Endodermal cell (in vitro differentiated cells): ENCODE measurements around the gene DAPK2. TPM values are rescaled to one million over a fixed set of nuclear protein-coding genes. Genes with fewer than 3 reads are reported as not detected.

Source experiments
- DNase-seq: peaks from one replicate; pipeline ENCODE4 v3.0.0-alpha.2; 2017
- H3K27ac ChIP-seq: 2 replicates; pipeline ENCODE4 v1.5.1; 2013; ENCODE audit warnings: mild to moderate bottlenecking, low read depth, low read length, moderate library complexity
- H3K27me3 ChIP-seq: 2 replicates; pipeline ENCODE4 v1.6.1; 2013; ENCODE audit warnings: mild to moderate bottlenecking, low read length, moderate library complexity; ENCODE audit not compliant: insufficient read depth, control insufficient read depth, poor library complexity, severe bottlenecking
- H3K36me3 ChIP-seq: 2 replicates; pipeline ENCODE4 v1.7.0; 2013; ENCODE audit warnings: mild to moderate bottlenecking, low read length, moderate library complexity; ENCODE audit not compliant: control insufficient read depth, insufficient read depth
- H3K4me1 ChIP-seq: one replicate; pipeline ENCODE4 v1.7.0; 2013; ENCODE audit warnings: low read length; ENCODE audit not compliant: control insufficient read depth, insufficient read depth
- H3K4me3 ChIP-seq: 2 replicates; pipeline ENCODE4 v1.5.1; 2013; ENCODE audit warnings: mild to moderate bottlenecking, low read length, moderate library complexity
- H3K9ac ChIP-seq: 2 replicates; pipeline ENCODE4 v1.6.1; 2013; ENCODE audit warnings: mild to moderate bottlenecking, low read length, moderate library complexity; ENCODE audit not compliant: poor library complexity, severe bottlenecking; ENCODE audit errors: extremely low read depth
- H3K9me3 ChIP-seq: 2 replicates; pipeline ENCODE4 v1.6.1; 2013; ENCODE audit warnings: mild to moderate bottlenecking, low read length, moderate library complexity; ENCODE audit not compliant: control insufficient read depth
- H3K27ac Mint-ChIP-seq: 2 replicates; pipeline ENCODE4 v1.8.0; 2020; ENCODE audit warnings: mixed read lengths
- H3K27me3 Mint-ChIP-seq: 2 replicates; pipeline ENCODE4 v1.8.0; 2021; ENCODE audit warnings: mild to moderate bottlenecking, mixed read lengths; ENCODE audit not compliant: insufficient read depth
- H3K36me3 Mint-ChIP-seq: 2 replicates; pipeline ENCODE4 v1.8.0; 2020; ENCODE audit warnings: low read depth, mixed read lengths
- H3K4me1 Mint-ChIP-seq: 2 replicates; pipeline ENCODE4 v1.8.0; 2020; ENCODE audit warnings: mixed read lengths
- H3K4me3 Mint-ChIP-seq: 2 replicates; pipeline ENCODE4 v1.8.0; 2020; ENCODE audit warnings: mild to moderate bottlenecking, moderate library complexity, mixed read lengths
- H3K9me3 Mint-ChIP-seq: 2 replicates; pipeline ENCODE4 v1.8.0; 2020; ENCODE audit warnings: mild to moderate bottlenecking, mixed read lengths
- WGBS, 2 experiments: methylation state at CpG; one replicate each; pipeline versions ENCODE4 v1.1.5 to v1.1.7; 2013; ENCODE audit warnings: missing lambda C conversion rate in 2 of 2, mixed read lengths in 1 of 2; ENCODE audit not compliant: insufficient coverage in 1 of 2, insufficient read length in 1 of 2; 5-methylcytosine and 5-hydroxymethylcytosine counted together
- total RNA-seq, 2 donors: library from RNA; stranded (reverse); fragmentation: NEBNext Ultra II Directional in 1 of 2; extraction: Animal tissue kit (Norgen Biotek cat#: 25700) in 1 of 2; gene quantifications; 2 replicates in 1 of 2; 3 replicates in 1 of 2; pipeline ENCODE4 v1.2.1, GENCODE V29; 2021
- TF ChIP-seq, protein P1 (sequence below): fragments of 200-600 bp; sonication (generic); conservative IDR thresholded peaks from 2 replicates; pipeline ENCODE4 v1.5.0; 2021; ENCODE audit warnings: antibody characterized with exemption, mild to moderate bottlenecking

The DAPK2 gene
- total RNA-seq, 2 donors from 2014 or later, result 2.4 to 2.6 TPM

DNA sequence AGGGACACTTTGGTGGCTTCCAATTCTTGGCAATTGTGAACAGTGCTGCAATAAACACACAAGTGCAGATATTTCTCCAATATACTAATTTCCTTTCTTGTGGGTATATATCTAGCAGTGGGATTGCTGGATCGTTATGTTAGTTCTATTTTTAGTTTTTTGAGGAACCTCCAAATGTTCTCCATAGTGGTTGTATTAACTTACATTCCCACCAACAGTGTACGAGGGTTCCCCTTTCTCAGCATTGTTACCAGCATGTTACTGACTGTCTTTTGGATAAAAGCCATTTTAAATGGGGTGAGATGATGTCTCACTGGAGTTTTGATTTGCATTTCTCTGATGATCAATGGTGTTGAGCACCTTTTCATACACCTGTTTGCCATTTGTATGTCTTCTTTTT lies 92.8 kb downstream of the DAPK2 start:
- Mint-ChIP-seq H3K27ac (no peak overlapping the region), H3K4me1 (no peaks in the 10 kb centered on the region), H3K9me3 (peaks cover 13% of the 10 kb centered on the region), H3K36me3 (no peaks in the 10 kb centered on the region), H3K27me3 (no peaks in the 10 kb centered on the region), H3K4me3 (no peak overlapping the region)
- DNase-seq, result no peak
- TF ChIP-seq, protein P1, sequence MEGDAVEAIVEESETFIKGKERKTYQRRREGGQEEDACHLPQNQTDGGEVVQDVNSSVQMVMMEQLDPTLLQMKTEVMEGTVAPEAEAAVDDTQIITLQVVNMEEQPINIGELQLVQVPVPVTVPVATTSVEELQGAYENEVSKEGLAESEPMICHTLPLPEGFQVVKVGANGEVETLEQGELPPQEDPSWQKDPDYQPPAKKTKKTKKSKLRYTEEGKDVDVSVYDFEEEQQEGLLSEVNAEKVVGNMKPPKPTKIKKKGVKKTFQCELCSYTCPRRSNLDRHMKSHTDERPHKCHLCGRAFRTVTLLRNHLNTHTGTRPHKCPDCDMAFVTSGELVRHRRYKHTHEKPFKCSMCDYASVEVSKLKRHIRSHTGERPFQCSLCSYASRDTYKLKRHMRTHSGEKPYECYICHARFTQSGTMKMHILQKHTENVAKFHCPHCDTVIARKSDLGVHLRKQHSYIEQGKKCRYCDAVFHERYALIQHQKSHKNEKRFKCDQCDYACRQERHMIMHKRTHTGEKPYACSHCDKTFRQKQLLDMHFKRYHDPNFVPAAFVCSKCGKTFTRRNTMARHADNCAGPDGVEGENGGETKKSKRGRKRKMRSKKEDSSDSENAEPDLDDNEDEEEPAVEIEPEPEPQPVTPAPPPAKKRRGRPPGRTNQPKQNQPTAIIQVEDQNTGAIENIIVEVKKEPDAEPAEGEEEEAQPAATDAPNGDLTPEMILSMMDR, result no peak
- H3K4me1 ChIP-seq, result no peaks in the 10 kb centered on the region
- H3K27ac ChIP-seq, result no peak overlapping the region
- H3K9ac ChIP-seq, result no peak overlapping the region
- 40 to 85% methylated on average over 1 to 2 of the region's 2 CpGs for WGBS, 2 experiments
- H3K4me3 ChIP-seq, result no peak overlapping the region
- no peaks in the 10 kb centered on the region for H3K27me3 ChIP-seq
- H3K36me3 ChIP-seq, result no peaks in the 10 kb centered on the region
- H3K9me3 ChIP-seq, result no peaks in the 10 kb centered on the region

DNA sequence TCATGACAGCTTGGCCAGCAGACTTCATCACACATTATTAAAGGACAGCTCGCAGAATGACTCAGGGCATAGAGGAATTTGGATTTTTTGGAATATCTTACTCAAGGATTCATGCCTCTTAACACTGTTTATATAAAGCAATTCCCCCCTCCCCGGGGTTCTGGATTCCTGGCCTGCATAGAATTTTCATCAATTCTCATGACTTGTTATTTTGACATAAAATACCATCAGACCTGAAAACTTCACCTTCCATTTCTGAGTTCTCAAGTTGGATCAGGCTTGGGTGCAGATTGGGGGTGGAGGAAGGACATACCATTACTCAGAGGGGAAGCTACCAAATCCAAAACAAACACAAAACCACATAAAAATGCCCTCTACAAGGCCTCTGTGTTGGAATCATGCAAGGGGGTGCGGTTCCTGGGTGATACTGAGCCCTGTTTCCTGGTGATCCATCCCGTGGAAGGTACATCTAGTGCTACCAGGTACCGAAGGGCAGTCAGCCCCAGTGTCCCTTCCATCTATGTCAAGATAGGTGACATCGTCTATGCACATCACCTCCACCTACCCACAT lies 95.3 kb downstream of the DAPK2 start:
- no peak overlapping the region for H3K9ac ChIP-seq
- H3K4me3 Mint-ChIP-seq, result no peak overlapping the region
- H3K27ac ChIP-seq, result no peak overlapping the region
- no peak overlapping the region for H3K4me3 ChIP-seq
- DNase-seq, result peak; percentile 22
- 90 to 95% methylated on average over 5 to 6 of the region's 6 CpGs for WGBS, 2 experiments
- H3K36me3 ChIP-seq, result no peaks in the 10 kb centered on the region
- H3K4me1 ChIP-seq, result no peaks in the 10 kb centered on the region
- no peaks in the 10 kb centered on the region for H3K9me3 ChIP-seq
- H3K9me3 Mint-ChIP-seq, result peaks cover under 1% of the 10 kb centered on the region
- H3K27ac Mint-ChIP-seq, result no peak overlapping the region
- no peaks in the 10 kb centered on the region for H3K36me3 Mint-ChIP-seq
- no peaks in the 10 kb centered on the region for H3K27me3 ChIP-seq
- TF ChIP-seq, protein P1, result no peak
- H3K4me1 Mint-ChIP-seq, result no peaks in the 10 kb centered on the region
- no peaks in the 10 kb centered on the region for H3K27me3 Mint-ChIP-seq

DNA sequence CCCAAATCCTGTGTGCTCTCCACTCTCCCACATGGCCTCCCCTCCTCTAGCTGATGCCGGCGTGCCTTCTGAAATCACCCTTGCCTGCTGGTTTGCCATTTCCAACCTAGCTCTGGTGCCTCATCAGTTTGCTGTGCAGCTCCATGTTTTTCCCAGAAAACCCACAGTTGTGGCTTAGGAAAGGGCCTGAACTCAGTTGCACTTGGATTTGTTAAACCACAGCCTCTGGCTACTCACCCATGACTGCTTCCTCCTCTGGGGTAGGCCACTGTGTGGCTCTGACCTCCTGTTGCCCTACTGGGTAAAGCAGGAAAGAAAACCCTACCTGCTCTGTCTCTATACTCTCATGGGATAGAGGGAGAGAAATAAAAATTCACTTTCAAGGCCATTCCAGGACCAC lies 97.3 kb downstream of the DAPK2 start:
- Mint-ChIP-seq H3K4me3 (no peak overlapping the region), H3K27ac (no peak overlapping the region), H3K36me3 (no peaks in the 10 kb centered on the region), H3K27me3 (no peaks in the 10 kb centered on the region), H3K4me1 (peaks cover 2% of the 10 kb centered on the region), H3K9me3 (no peaks in the 10 kb centered on the region)
- Histone ChIP-seq H3K27me3 (no peaks in the 10 kb centered on the region), H3K4me1 (no peaks in the 10 kb centered on the region), H3K36me3 (no peaks in the 10 kb centered on the region), H3K9ac (no peak overlapping the region), H3K27ac (no peak overlapping the region), H3K4me3 (no peak overlapping the region), H3K9me3 (no peaks in the 10 kb centered on the region)
- TF ChIP-seq, protein P1, result no peak
- DNase-seq, result peak; percentile 25
- WGBS, 2 experiments, result 80 to 93% methylated on average over 1 to 2 of the region's 2 CpGs
